OCI-LY1 (cell line): ENCODE measurements around the gene EMID1.

Source experiments
- H2AFZ ChIP-seq: fragments of 200-600 bp; sonication (generic), shearing (Covaris generic); 2 replicates; pipeline ENCODE4 v1.6.0; 2014; ENCODE audit warnings: antibody characterized with exemption, mild to moderate bottlenecking, low read length
- H3F3A ChIP-seq: fragments of 200-600 bp; sonication (generic), shearing (Covaris generic); 2 replicates; pipeline ENCODE4 v1.6.0; 2014; ENCODE audit warnings: mild to moderate bottlenecking, antibody characterized with exemption, low read length, moderate library complexity; ENCODE audit not compliant: insufficient read depth
- H3K27ac ChIP-seq: fragments of 200-600 bp; sonication (generic); 2 replicates; pipeline ENCODE4 v1.5.1; 2014; ENCODE audit warnings: low read length, mixed run types, mild to moderate bottlenecking, low read depth; ENCODE audit not compliant: poor library complexity, severe bottlenecking
- H3K27me3 ChIP-seq: fragments of 200-600 bp; sonication (generic); 2 replicates; pipeline ENCODE4 v1.6.0; 2014; ENCODE audit warnings: antibody characterized with exemption, mild to moderate bottlenecking, low read length, moderate library complexity; ENCODE audit not compliant: insufficient read depth
- H3K36me3 ChIP-seq: fragments of 200-600 bp; sonication (generic); 2 replicates; pipeline ENCODE4 v1.6.1; 2014; ENCODE audit warnings: mild to moderate bottlenecking, antibody characterized with exemption, low read length, moderate library complexity, mixed read lengths; ENCODE audit not compliant: insufficient read depth
- H3K4me1 ChIP-seq: fragments of 200-600 bp; sonication (generic); 2 replicates; pipeline ENCODE4 v1.5.1; 2014; ENCODE audit warnings: mild to moderate bottlenecking, low read length, moderate library complexity; ENCODE audit not compliant: insufficient read depth, severe bottlenecking
- H3K4me2 ChIP-seq: fragments of 200-600 bp; sonication (generic), shearing (Covaris generic); 2 replicates; pipeline ENCODE4 v1.6.1; 2014; ENCODE audit warnings: low read length
- H3K4me3 ChIP-seq: fragments of 200-600 bp; sonication (generic); 2 replicates; pipeline ENCODE4 v1.5.1; 2014; ENCODE audit warnings: low read length, low read depth, mild to moderate bottlenecking, mixed read lengths; ENCODE audit not compliant: poor library complexity, severe bottlenecking
- H3K79me2 ChIP-seq: fragments of 200-600 bp; shearing (Covaris generic); 2 replicates; pipeline ENCODE4 v1.6.1; 2016; ENCODE audit warnings: mixed run types, low read length, mixed read lengths; ENCODE audit not compliant: insufficient read depth
- H3K9ac ChIP-seq: fragments of 200-600 bp; sonication (generic), shearing (Covaris generic); 2 replicates; pipeline ENCODE4 v1.6.1; 2014; ENCODE audit warnings: mild to moderate bottlenecking, low read length, mixed read lengths
- H3K9me2 ChIP-seq: fragments of 200-600 bp; sonication (generic), shearing (Covaris generic); 2 replicates; pipeline ENCODE4 v1.6.1; 2014; ENCODE audit warnings: low read depth, mild to moderate bottlenecking, low read length, mixed read lengths
- H3K9me3 ChIP-seq: fragments of 200-600 bp; shearing (Covaris generic); 2 replicates; pipeline ENCODE4 v1.6.1; 2014; ENCODE audit warnings: low read length, mixed read lengths
- H4K20me1 ChIP-seq: fragments of 200-600 bp; sonication (generic), shearing (Covaris generic); 2 replicates; pipeline ENCODE4 v1.6.0; 2016; ENCODE audit warnings: mild to moderate bottlenecking, low read length; ENCODE audit not compliant: insufficient read depth
- CTCF ChIP-seq: fragments of 200-600 bp; sonication (generic), shearing (Covaris generic); IDR thresholded peaks from 2 replicates; pipeline ENCODE4 v1.5.1; 2017; ENCODE audit warnings: mild to moderate bottlenecking, antibody characterized with exemption, low read length, moderate library complexity, mixed read lengths
- EZH2 ChIP-seq: fragments of 200-600 bp; sonication (generic), shearing (Covaris generic); IDR thresholded peaks from 2 replicates; pipeline ENCODE4 v1.8.0; 2017; ENCODE audit warnings: borderline replicate concordance, mixed run types, mild to moderate bottlenecking, antibody characterized with exemption, low read length, moderate library complexity, mixed read lengths

Gene EMID1

GRCh38 chr22:29183971-29184848 lies 21.5 kb upstream of the EMID1 start:
- Histone ChIP-seq H3K9me2 (no peaks in the 10 kb centered on the region), H3K27ac (no peak overlapping the region), H3K9ac (no peak overlapping the region), H3K4me3 (no peak overlapping the region), H3K79me2 (no peaks in the 10 kb centered on the region), H3F3A (no peaks in the 10 kb centered on the region), H4K20me1 (no peaks in the 10 kb centered on the region), H3K36me3 (no peaks in the 10 kb centered on the region), H2AFZ (no peak overlapping the region), H3K4me1 (no peaks in the 10 kb centered on the region), H3K4me2 (no peak overlapping the region), H3K27me3 (peaks cover 5% of the 10 kb centered on the region; the same call in 1 of the 2 replicates), H3K9me3 (no peaks in the 10 kb centered on the region)
- TF ChIP-seq EZH2, result no peak

- Histone ChIP-seq H3K79me2 (no peaks in the 10 kb centered on the region), H3K27me3 (peaks cover 5% of the 10 kb centered on the region; the same call in 1 of the 2 replicates), H3K9me3 (no peaks in the 10 kb centered on the region), H3K36me3 (no peaks in the 10 kb centered on the region), H3K9ac (no peak overlapping the region), H2AFZ (no peak overlapping the region), H3K27ac (no peak overlapping the region), H3K9me2 (no peaks in the 10 kb centered on the region), H4K20me1 (no peaks in the 10 kb centered on the region), H3K4me1 (no peaks in the 10 kb centered on the region), H3F3A (no peaks in the 10 kb centered on the region), H3K4me2 (no peak overlapping the region), H3K4me3 (no peak overlapping the region)
- no peak for TF ChIP-seq CTCF
- no peak for TF ChIP-seq EZH2
These were observed 20.7 kb upstream of the EMID1 start for GRCh38 chr22:29184849-29185490.

- no peak for TF ChIP-seq EZH2
- TF ChIP-seq CTCF, result no peak
- Histone ChIP-seq H3K9me2 (no peaks in the 10 kb centered on the region), H3K79me2 (no peaks in the 10 kb centered on the region), H3K4me3 (no peak overlapping the region), H3K4me2 (no peak overlapping the region), H3K27ac (no peak overlapping the region), H3K4me1 (no peaks in the 10 kb centered on the region), H3K36me3 (no peaks in the 10 kb centered on the region), H4K20me1 (no peaks in the 10 kb centered on the region), H3K9me3 (no peaks in the 10 kb centered on the region), H3F3A (no peaks in the 10 kb centered on the region), H3K9ac (no peak overlapping the region), H2AFZ (no peak overlapping the region), H3K27me3 (peaks cover 5% of the 10 kb centered on the region; the same call in 1 of the 2 replicates)
These were observed 19.4 kb upstream of the EMID1 start for GRCh38 chr22:29186302-29186701.
